HEK293 (cell line): ENCODE measurements around the gene PHF5A.
A peak's percentile ranks its signal among the peaks of the same experiment; 100 is the strongest.

Experiments
- CTCF ChIA-PET: fragments of 350-600 bp; formaldehyde crosslinking; extraction: SDS; loops from one replicate; lab custom pipeline; 2021; ENCODE audit warnings: antibody characterized with exemption; lab: Yijun Ruan, JAX
- POLR2A ChIA-PET: fragments of 300-600 bp; formaldehyde crosslinking; extraction: SDS; loops from one replicate; lab custom pipeline; 2020; ENCODE audit warnings: antibody characterized with exemption, inconsistent platforms; lab: Yijun Ruan, JAX
- H3K27ac ChIP-seq: fragments of 200-500 bp; sonication (Bioruptor generic); 2 replicates; pipeline ENCODE4 v1.5.1; 2014; ENCODE audit warnings: low read depth, low read length, control low read depth, inconsistent platforms; ENCODE audit errors: extremely low read depth
- H3K36me3 ChIP-seq, 2 experiments: fragments of 200-500 bp in 1 of 2; sonication (Bioruptor generic) in 1 of 2; 1 replicate in 1 of 2; 2 replicates in 1 of 2; pipeline ENCODE4 v1.5.1; 2014 to 2017; ENCODE audit warnings: inconsistent platforms in 2 of 2, low read length in 2 of 2; ENCODE audit not compliant: control insufficient read depth in 2 of 2, insufficient read depth in 1 of 2
- H3K4me1 ChIP-seq: fragments of 200-500 bp; sonication (Bioruptor generic); 2 replicates; pipeline ENCODE4 v1.5.1; 2014; ENCODE audit warnings: mild to moderate bottlenecking, low read length, inconsistent platforms; ENCODE audit not compliant: control insufficient read depth, insufficient read depth
- H3K4me3 ChIP-seq: 2 replicates; pipeline ENCODE4 v1.5.1; 2011; ENCODE audit warnings: low read depth, mild to moderate bottlenecking, control low read depth, low read length, moderate library complexity
- H3K9me3 ChIP-seq: fragments of 200-500 bp; sonication (Bioruptor generic); 2 replicates; pipeline ENCODE4 v1.5.1; 2014; ENCODE audit warnings: low read depth, low read length, inconsistent platforms; ENCODE audit not compliant: control insufficient read depth, insufficient read depth
- GLI2 ChIP-seq: fragments of 450-650 bp; formaldehyde crosslinking; IDR thresholded peaks from 2 replicates; pipeline ENCODE4; 2017; ENCODE audit warnings: missing biosample characterization, missing genetic modification characterization, low read depth, borderline replicate concordance
- ZIC2 ChIP-seq: fragments of 450-650 bp; formaldehyde crosslinking; IDR thresholded peaks from 2 replicates; pipeline ENCODE4 v1.5.1; 2016; ENCODE audit warnings: missing biosample characterization, missing genetic modification characterization
- ZNF155 ChIP-seq: fragments of 450-650 bp; formaldehyde crosslinking; IDR thresholded peaks from 2 replicates; pipeline ENCODE4 v1.5.1; 2016; ENCODE audit warnings: missing biosample characterization, missing genetic modification characterization
- ZNF423 ChIP-seq: fragments of 450-650 bp; formaldehyde crosslinking; IDR thresholded peaks from 2 replicates; pipeline ENCODE4 v1.5.1; 2016; ENCODE audit warnings: missing biosample characterization, missing genetic modification characterization
- ZNF529 ChIP-seq: fragments of 450-650 bp; formaldehyde crosslinking; IDR thresholded peaks from 2 replicates; pipeline ENCODE4 v1.5.1; 2017; ENCODE audit warnings: missing genetic modification characterization, missing biosample characterization; ENCODE audit not compliant: insufficient replicate concordance
- ZNF530 ChIP-seq: fragments of 450-650 bp; formaldehyde crosslinking; IDR thresholded peaks from 2 replicates; pipeline ENCODE4 v1.5.1; 2016; ENCODE audit warnings: low read depth, missing biosample characterization, missing genetic modification characterization
- ZNF654 ChIP-seq: fragments of 450-650 bp; formaldehyde crosslinking; IDR thresholded peaks from 2 replicates; pipeline ENCODE4 v1.5.1; 2016; ENCODE audit warnings: low read depth, missing biosample characterization, missing genetic modification characterization
- TF ChIP-seq, protein P1 (sequence below): fragments of 450-650 bp; formaldehyde crosslinking; IDR thresholded peaks from 2 replicates; pipeline ENCODE4 v1.5.0; 2017; ENCODE audit warnings: missing biosample characterization, missing genetic modification characterization, borderline replicate concordance
- TF ChIP-seq, protein P2 (sequence below): fragments of 450-650 bp; formaldehyde crosslinking; IDR thresholded peaks from 2 replicates; pipeline ENCODE4 v1.5.1; 2016; ENCODE audit warnings: missing biosample characterization, missing genetic modification characterization, low read depth
- TF ChIP-seq, protein P3 (sequence below): fragments of 450-650 bp; formaldehyde crosslinking; optimal IDR thresholded peaks from 2 replicates; pipeline ENCODE3; 2016; ENCODE audit warnings: missing biosample characterization, mild to moderate bottlenecking, missing genetic modification characterization
- TF ChIP-seq, protein P4 (sequence below): fragments of 450-650 bp; formaldehyde crosslinking; IDR thresholded peaks from 2 replicates; pipeline ENCODE4 v1.5.1; 2016; ENCODE audit warnings: missing biosample characterization, missing genetic modification characterization
- TF ChIP-seq, protein P5 (sequence below): fragments of 450-650 bp; formaldehyde crosslinking; IDR thresholded peaks from 2 replicates; pipeline ENCODE4 v1.5.1; 2016; ENCODE audit warnings: missing biosample characterization, missing genetic modification characterization
- TF ChIP-seq, protein P6 (sequence below): fragments of 450-650 bp; formaldehyde crosslinking; IDR thresholded peaks from 2 replicates; pipeline ENCODE4 v1.5.1; 2016; ENCODE audit warnings: missing biosample characterization, missing genetic modification characterization
- TF ChIP-seq, protein P7 (sequence below): fragments of 450-650 bp; formaldehyde crosslinking; IDR thresholded peaks from 2 replicates; pipeline ENCODE4 v1.5.1; 2016; ENCODE audit warnings: missing biosample characterization, missing genetic modification characterization

Gene PHF5A

DNA sequence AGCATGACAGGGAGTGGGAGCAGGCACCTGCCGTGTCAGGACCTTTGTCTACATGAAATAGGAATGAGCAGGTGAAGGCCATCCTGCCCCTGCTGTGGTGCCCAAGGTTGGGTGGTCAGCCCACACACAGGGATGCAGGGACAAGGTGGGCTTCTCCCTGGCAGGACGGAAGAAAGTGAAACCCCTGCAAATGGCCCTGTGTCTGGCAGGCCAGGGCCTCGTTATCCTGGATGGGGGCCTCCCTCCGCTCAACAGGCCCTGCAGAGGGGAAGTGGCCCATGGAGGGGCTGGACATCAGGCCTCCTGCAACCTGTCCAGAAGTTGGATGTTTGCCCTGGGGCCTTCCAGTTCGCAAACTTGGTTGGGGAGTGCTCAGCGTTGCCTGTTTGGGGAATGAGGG, 36.8 kb downstream of the PHF5A start (continued):
- TF ChIP-seq, protein P1, sequence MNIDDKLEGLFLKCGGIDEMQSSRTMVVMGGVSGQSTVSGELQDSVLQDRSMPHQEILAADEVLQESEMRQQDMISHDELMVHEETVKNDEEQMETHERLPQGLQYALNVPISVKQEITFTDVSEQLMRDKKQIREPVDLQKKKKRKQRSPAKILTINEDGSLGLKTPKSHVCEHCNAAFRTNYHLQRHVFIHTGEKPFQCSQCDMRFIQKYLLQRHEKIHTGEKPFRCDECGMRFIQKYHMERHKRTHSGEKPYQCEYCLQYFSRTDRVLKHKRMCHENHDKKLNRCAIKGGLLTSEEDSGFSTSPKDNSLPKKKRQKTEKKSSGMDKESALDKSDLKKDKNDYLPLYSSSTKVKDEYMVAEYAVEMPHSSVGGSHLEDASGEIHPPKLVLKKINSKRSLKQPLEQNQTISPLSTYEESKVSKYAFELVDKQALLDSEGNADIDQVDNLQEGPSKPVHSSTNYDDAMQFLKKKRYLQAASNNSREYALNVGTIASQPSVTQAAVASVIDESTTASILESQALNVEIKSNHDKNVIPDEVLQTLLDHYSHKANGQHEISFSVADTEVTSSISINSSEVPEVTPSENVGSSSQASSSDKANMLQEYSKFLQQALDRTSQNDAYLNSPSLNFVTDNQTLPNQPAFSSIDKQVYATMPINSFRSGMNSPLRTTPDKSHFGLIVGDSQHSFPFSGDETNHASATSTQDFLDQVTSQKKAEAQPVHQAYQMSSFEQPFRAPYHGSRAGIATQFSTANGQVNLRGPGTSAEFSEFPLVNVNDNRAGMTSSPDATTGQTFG (tag by site-specific recombination): no peak
- TF ChIP-seq ZNF529 (tag by site-specific recombination) (no peak), ZNF423 (tag by site-specific recombination) (no peak), ZNF530 (tag by site-specific recombination) (no peak), GLI2 (no peak)
- TF ChIP-seq, protein P2, sequence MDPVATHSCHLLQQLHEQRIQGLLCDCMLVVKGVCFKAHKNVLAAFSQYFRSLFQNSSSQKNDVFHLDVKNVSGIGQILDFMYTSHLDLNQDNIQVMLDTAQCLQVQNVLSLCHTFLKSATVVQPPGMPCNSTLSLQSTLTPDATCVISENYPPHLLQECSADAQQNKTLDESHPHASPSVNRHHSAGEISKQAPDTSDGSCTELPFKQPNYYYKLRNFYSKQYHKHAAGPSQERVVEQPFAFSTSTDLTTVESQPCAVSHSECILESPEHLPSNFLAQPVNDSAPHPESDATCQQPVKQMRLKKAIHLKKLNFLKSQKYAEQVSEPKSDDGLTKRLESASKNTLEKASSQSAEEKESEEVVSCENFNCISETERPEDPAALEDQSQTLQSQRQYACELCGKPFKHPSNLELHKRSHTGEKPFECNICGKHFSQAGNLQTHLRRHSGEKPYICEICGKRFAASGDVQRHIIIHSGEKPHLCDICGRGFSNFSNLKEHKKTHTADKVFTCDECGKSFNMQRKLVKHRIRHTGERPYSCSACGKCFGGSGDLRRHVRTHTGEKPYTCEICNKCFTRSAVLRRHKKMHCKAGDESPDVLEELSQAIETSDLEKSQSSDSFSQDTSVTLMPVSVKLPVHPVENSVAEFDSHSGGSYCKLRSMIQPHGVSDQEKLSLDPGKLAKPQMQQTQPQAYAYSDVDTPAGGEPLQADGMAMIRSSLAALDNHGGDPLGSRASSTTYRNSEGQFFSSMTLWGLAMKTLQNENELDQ (tag by site-specific recombination): no peak
- TF ChIP-seq, protein P3, sequence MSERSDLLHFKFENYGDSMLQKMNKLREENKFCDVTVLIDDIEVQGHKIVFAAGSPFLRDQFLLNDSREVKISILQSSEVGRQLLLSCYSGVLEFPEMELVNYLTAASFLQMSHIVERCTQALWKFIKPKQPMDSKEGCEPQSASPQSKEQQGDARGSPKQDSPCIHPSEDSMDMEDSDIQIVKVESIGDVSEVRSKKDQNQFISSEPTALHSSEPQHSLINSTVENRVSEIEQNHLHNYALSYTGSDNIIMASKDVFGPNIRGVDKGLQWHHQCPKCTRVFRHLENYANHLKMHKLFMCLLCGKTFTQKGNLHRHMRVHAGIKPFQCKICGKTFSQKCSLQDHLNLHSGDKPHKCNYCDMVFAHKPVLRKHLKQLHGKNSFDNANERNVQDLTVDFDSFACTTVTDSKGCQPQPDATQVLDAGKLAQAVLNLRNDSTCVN (tag by site-specific recombination): no peak
- TF ChIP-seq, protein P4, sequence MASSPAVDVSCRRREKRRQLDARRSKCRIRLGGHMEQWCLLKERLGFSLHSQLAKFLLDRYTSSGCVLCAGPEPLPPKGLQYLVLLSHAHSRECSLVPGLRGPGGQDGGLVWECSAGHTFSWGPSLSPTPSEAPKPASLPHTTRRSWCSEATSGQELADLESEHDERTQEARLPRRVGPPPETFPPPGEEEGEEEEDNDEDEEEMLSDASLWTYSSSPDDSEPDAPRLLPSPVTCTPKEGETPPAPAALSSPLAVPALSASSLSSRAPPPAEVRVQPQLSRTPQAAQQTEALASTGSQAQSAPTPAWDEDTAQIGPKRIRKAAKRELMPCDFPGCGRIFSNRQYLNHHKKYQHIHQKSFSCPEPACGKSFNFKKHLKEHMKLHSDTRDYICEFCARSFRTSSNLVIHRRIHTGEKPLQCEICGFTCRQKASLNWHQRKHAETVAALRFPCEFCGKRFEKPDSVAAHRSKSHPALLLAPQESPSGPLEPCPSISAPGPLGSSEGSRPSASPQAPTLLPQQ: no peak
- TF ChIP-seq, protein P5, sequence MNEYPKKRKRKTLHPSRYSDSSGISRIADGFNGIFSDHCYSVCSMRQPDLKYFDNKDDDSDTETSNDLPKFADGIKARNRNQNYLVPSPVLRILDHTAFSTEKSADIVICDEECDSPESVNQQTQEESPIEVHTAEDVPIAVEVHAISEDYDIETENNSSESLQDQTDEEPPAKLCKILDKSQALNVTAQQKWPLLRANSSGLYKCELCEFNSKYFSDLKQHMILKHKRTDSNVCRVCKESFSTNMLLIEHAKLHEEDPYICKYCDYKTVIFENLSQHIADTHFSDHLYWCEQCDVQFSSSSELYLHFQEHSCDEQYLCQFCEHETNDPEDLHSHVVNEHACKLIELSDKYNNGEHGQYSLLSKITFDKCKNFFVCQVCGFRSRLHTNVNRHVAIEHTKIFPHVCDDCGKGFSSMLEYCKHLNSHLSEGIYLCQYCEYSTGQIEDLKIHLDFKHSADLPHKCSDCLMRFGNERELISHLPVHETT (tag by site-specific recombination): no peak
- TF ChIP-seq, all 188 proteins: peak for 0

DNA sequence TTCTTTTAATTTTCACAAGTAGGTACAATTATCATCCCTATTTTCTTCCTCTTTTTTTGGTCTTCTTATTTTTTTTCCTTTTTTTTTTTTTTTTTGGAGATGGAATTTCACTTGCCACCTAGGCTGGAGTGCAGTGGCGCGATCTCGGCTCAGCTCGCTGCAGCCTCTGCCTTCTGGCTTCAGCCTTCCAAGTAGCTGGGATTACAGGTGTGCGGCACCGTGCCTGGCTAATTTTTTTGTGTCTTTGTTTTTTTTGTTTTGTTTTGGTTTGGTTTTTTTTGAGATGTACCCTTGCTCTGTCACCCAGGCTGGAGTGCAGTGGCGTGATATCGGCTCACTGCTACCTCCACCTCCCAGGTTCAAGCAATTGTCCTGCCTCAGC, 38.5 kb downstream of the PHF5A start:
- Histone ChIP-seq H3K27ac (no peak overlapping the region), H3K4me1 (peaks cover 4% of the 10 kb centered on the region; the same call in 1 of the 2 replicates), H3K9me3 (no peaks in the 10 kb centered on the region), H3K4me3 (no peak overlapping the region)
- CTCF ChIA-PET: interaction anchor here (0.6 to 1.9 kb wide), 3 partner anchors 18 to 88 kb away, joined by 3 to 5 read pairs (median 5); no protein-coding TSS in a partner anchor
- TF ChIP-seq ZNF654 (tag by site-specific recombination): no peak
- TF ChIP-seq, protein P6, sequence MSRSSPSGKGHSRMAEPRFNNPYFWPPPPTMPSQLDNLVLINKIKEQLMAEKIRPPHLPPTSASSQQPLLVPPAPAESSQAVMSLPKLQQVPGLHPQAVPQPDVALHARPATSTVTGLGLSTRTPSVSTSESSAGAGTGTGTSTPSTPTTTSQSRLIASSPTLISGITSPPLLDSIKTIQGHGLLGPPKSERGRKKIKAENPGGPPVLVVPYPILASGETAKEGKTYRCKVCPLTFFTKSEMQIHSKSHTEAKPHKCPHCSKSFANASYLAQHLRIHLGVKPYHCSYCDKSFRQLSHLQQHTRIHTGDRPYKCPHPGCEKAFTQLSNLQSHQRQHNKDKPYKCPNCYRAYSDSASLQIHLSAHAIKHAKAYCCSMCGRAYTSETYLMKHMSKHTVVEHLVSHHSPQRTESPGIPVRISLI (tag by site-specific recombination): peak; percentile 93
- no peak for TF ChIP-seq ZIC2 (tag by site-specific recombination)
- TF ChIP-seq ZNF155 (tag by site-specific recombination): no peak
- TF ChIP-seq, protein P7, sequence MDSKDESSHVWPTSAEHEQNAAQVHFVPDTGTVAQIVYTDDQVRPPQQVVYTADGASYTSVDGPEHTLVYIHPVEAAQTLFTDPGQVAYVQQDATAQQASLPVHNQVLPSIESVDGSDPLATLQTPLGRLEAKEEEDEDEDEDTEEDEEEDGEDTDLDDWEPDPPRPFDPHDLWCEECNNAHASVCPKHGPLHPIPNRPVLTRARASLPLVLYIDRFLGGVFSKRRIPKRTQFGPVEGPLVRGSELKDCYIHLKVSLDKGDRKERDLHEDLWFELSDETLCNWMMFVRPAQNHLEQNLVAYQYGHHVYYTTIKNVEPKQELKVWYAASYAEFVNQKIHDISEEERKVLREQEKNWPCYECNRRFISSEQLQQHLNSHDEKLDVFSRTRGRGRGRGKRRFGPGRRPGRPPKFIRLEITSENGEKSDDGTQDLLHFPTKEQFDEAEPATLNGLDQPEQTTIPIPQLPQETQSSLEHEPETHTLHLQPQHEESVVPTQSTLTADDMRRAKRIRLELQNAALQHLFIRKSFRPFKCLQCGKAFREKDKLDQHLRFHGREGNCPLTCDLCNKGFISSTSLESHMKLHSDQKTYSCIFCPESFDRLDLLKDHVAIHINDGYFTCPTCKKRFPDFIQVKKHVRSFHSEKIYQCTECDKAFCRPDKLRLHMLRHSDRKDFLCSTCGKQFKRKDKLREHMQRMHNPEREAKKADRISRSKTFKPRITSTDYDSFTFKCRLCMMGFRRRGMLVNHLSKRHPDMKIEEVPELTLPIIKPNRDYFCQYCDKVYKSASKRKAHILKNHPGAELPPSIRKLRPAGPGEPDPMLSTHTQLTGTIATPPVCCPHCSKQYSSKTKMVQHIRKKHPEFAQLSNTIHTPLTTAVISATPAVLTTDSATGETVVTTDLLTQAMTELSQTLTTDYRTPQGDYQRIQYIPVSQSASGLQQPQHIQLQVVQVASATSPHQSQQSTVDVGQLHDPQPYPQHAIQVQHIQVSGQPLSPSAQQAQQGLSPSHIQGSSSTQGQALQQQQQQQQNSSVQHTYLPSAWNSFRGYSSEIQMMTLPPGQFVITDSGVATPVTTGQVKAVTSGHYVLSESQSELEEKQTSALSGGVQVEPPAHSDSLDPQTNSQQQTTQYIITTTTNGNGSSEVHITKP (tag by site-specific recombination): 0 out of 2 replicates have a peak, but pooled peaks have one; percentile 13
- TF ChIP-seq, all 188 proteins: peak for 2
- H3K36me3 ChIP-seq: peaks cover 0 to 46% of the 10 kb centered on the region in 2 experiments; a peak in 2 of 3 replicates
- POLR2A ChIA-PET: interaction anchor here (0.7 to 0.8 kb wide), 2 partner anchors 14 to 48 kb away, joined by 3 to 8 read pairs; partner anchors contain the start of gene TEF
